Loucy (cell line): ENCODE results near the gene PSMC3IP.

Experiments used
- CTCF ChIP-seq: fragments of 200-600 bp; sonication (generic); conservative IDR thresholded peaks from 2 replicates; pipeline ENCODE4 v1.5.1; 2014; ENCODE audit warnings: mild to moderate bottlenecking, antibody characterized with exemption, low read length
- EZH2phosphoT487 ChIP-seq: fragments of 200-600 bp; IDR thresholded peaks from 2 replicates; pipeline ENCODE4 v1.6.1; 2018; ENCODE audit warnings: antibody characterized with exemption, mild to moderate bottlenecking, moderate library complexity, borderline replicate concordance

GRCh38 chr17:42554250-42555121, 23.0 kb downstream of the PSMC3IP start:
- no peak for TF ChIP-seq CTCF
- TF ChIP-seq EZH2phosphoT487, result no peak
